ENCODE data around the gene ZNF326. TPM values are rescaled to one million over a fixed set of nuclear protein-coding genes. Genes with fewer than 3 reads are reported as not detected.
A peak's percentile ranks its signal among the peaks of the same experiment; 100 is the strongest.

ZNF326 gene, protein sequence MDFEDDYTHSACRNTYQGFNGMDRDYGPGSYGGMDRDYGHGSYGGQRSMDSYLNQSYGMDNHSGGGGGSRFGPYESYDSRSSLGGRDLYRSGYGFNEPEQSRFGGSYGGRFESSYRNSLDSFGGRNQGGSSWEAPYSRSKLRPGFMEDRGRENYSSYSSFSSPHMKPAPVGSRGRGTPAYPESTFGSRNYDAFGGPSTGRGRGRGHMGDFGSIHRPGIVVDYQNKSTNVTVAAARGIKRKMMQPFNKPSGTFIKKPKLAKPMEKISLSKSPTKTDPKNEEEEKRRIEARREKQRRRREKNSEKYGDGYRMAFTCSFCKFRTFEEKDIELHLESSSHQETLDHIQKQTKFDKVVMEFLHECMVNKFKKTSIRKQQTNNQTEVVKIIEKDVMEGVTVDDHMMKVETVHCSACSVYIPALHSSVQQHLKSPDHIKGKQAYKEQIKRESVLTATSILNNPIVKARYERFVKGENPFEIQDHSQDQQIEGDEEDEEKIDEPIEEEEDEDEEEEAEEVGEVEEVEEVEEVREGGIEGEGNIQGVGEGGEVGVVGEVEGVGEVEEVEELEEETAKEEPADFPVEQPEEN
- 57.8 TPM for total RNA-seq (ENCODE audit: unreplicated experiment)
- long read RNA-seq, partial matches to known transcripts, result 12 of 26 reads
- long read RNA-seq, other reads (novel, unspliced or antisense), result 12 of 26 reads

DNA sequence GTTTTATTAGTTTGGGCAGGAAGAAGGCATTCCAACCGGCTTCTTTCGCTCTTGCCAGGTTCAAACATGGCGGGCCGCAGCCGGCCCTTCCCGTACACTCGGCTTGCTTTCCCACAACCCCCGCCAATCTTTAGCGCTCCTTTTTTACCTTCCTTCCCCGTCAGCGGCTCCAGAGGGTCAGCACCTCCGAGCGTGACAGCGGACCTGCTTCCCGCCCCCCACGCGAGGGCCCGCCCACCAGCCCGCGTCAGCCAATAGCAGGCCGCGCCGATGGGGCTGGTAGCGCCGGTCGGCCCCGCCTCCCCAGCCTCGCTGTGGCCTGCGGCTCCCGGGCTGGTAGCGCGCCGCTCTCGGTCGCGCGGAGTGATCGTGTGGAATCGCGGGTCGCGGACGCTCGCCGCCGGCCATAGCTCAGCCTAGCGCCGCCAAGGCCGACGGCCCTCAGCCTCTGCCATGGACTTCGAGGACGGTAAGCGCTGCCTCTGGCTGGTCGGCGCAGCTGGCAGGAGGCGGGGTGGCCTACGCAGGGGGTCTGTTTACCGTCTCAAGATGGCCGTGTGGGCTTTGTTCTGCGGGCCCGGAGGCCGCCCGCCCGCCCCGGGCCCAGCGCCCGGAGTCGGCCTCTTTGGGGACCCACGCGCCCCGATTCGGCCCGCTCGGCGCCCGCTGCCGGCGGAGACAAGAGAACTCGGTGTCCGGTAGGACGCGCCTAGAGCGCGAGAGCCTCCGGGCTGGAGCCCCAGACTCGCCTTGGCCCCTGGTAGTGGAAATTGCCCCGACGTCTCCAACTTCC lies at the start of gene ZNF326:
TSS of gene ZNF326 (plus strand) at position 306 of the 793 bp plus-strand sequence. CDS start at position 454, 148 bp downstream.
- H3K27ac Mint-ChIP-seq (ENCODE audit: unreplicated experiment), result peak within 1 kb of the TSS; percentile 99
- H3K9me3 Mint-ChIP-seq (ENCODE audit: unreplicated experiment), result peaks cover 9% of the 10 kb centered on the region
- peaks cover 4% of the 10 kb centered on the region for H3K27me3 Mint-ChIP-seq (ENCODE audit: unreplicated experiment)
- H3K36me3 Mint-ChIP-seq (ENCODE audit: unreplicated experiment), result no peaks in the 10 kb centered on the region
- peak; percentile 99 for DNase-seq
- peaks cover 65% of the 10 kb centered on the region for H3K4me1 Mint-ChIP-seq (ENCODE audit: low read depth, unreplicated experiment)
- peak within 1 kb of the TSS; percentile 93 for H3K4me3 Mint-ChIP-seq (ENCODE audit: unreplicated experiment)
- TF ChIP-seq, protein P1, sequence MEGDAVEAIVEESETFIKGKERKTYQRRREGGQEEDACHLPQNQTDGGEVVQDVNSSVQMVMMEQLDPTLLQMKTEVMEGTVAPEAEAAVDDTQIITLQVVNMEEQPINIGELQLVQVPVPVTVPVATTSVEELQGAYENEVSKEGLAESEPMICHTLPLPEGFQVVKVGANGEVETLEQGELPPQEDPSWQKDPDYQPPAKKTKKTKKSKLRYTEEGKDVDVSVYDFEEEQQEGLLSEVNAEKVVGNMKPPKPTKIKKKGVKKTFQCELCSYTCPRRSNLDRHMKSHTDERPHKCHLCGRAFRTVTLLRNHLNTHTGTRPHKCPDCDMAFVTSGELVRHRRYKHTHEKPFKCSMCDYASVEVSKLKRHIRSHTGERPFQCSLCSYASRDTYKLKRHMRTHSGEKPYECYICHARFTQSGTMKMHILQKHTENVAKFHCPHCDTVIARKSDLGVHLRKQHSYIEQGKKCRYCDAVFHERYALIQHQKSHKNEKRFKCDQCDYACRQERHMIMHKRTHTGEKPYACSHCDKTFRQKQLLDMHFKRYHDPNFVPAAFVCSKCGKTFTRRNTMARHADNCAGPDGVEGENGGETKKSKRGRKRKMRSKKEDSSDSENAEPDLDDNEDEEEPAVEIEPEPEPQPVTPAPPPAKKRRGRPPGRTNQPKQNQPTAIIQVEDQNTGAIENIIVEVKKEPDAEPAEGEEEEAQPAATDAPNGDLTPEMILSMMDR (IDR thresholded peaks at IDR 0.05; ENCODE audit: partially characterized antibody, unreplicated experiment), result no peak

DNA sequence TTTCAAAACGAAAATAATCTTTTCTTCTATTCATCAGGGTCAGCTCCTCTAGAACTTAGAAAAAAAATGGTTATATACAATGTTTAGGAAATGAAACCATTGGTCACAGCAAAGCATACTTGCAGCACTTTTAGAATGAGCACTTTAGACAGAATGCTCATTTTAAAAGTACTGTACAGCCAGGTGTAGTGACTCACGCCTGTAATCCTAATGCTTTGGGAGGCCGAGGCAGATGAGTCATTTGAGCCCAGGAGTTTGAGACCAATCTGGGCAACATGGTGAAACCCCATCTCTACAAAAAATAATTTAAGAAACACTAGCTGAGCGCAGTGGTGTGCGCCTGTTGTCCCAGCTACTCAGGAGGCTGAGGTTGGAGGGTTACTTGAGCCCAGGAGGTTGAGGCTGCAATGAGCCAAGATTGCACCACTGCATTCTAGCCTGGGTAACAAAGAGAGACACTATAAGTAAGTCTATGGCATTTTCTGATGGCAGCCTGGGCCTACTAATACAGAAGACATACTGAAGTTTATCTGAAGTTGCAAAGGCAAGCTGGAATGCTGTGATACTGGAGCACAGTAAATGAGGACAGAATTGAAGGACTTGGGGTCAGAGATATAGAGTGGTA lies 48.9 kb upstream of the ZNF326 start:
- H3K27me3 Mint-ChIP-seq (ENCODE audit: unreplicated experiment), result no peaks in the 10 kb centered on the region
- no peak for DNase-seq
- H3K36me3 Mint-ChIP-seq (ENCODE audit: unreplicated experiment), result no peaks in the 10 kb centered on the region
- TF ChIP-seq, protein P1 (IDR thresholded peaks at IDR 0.05; ENCODE audit: partially characterized antibody, unreplicated experiment), result no peak
- H3K4me1 Mint-ChIP-seq (ENCODE audit: low read depth, unreplicated experiment), result peaks cover 11% of the 10 kb centered on the region
- H3K27ac Mint-ChIP-seq (ENCODE audit: unreplicated experiment), result no peak overlapping the region
- H3K9me3 Mint-ChIP-seq (ENCODE audit: unreplicated experiment), result peaks cover 1% of the 10 kb centered on the region
- no peak overlapping the region for H3K4me3 Mint-ChIP-seq (ENCODE audit: unreplicated experiment)

DNA sequence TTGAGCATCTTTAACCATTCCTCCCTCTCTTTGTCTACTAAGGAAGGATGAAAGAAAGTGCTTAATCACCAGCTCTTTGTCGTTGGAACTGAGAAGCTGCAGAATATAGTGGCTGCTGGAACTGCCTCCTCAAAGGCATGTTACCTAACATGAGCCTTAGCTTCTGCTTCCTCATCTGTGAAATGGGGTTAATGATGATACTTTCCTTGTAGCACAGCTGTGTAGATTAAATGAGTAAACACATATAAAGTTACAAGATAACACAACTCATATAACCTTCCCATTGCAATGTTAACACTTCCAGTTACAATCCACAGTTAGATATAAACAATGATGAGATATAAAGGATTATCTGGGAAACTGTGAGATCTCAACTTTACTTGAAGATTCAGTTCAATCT lies 48.4 kb upstream of the ZNF326 start:
- no peak overlapping the region for H3K27ac Mint-ChIP-seq (ENCODE audit: unreplicated experiment)
- no peak overlapping the region for H3K4me3 Mint-ChIP-seq (ENCODE audit: unreplicated experiment)
- TF ChIP-seq, protein P1 (IDR thresholded peaks at IDR 0.05; ENCODE audit: partially characterized antibody, unreplicated experiment), result no peak
- H3K27me3 Mint-ChIP-seq (ENCODE audit: unreplicated experiment), result no peaks in the 10 kb centered on the region
- DNase-seq, result no peak
- peaks cover 11% of the 10 kb centered on the region for H3K4me1 Mint-ChIP-seq (ENCODE audit: low read depth, unreplicated experiment)
- peaks cover 1% of the 10 kb centered on the region for H3K9me3 Mint-ChIP-seq (ENCODE audit: unreplicated experiment)
- H3K36me3 Mint-ChIP-seq (ENCODE audit: unreplicated experiment), result no peaks in the 10 kb centered on the region

DNA sequence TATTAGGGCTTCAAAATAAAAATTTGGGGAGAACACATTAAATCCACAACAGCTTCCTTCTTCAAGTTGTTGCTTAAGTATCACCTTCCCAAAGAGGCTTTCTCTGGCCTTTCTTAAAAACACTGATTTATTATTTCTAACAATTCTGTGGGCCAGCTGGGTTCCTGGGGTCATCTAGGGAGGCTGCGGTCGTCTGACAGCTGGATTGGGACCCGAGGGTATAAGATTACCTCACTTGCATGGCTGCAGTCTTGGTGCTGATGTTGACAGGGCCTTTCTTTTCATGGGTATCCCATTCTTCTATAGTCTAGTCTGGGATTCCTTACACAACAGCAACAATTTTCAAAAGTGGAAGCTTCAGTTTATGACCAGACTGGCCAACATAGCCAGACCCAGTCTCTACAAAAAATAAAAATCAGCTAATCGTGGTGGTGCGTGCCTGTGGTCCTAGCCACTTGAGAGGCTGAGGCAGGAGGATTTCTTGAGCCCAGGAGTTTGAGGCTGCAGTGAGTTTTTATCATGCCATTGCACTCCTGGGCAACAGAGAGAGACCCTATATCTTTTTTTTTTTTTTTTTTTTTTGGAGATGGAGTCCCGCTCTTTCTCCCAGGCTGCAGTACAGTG lies 46.1 kb upstream of the ZNF326 start:
- TF ChIP-seq, protein P1 (IDR thresholded peaks at IDR 0.05; ENCODE audit: partially characterized antibody, unreplicated experiment), result no peak
- DNase-seq, result no peak
- Mint-ChIP-seq H3K4me1 (ENCODE audit: low read depth, unreplicated experiment) (peaks cover under 1% of the 10 kb centered on the region), H3K4me3 (ENCODE audit: unreplicated experiment) (no peak overlapping the region), H3K27ac (ENCODE audit: unreplicated experiment) (no peak overlapping the region), H3K36me3 (ENCODE audit: unreplicated experiment) (no peaks in the 10 kb centered on the region), H3K27me3 (ENCODE audit: unreplicated experiment) (no peaks in the 10 kb centered on the region), H3K9me3 (ENCODE audit: unreplicated experiment) (peaks cover 1% of the 10 kb centered on the region)
